ENCODE results near the gene SPRYD3. TPM values are rescaled to one million over a fixed set of nuclear protein-coding genes. Genes with fewer than 3 reads are reported as not detected.

The SPRYD3 gene
- total RNA-seq, 1 donor from 2014 or later, result 37.1 TPM

GRCh38 chr12:53071591-53072551 lies 7.3 kb downstream of the SPRYD3 start:
- peak; percentile 53 for TF ChIP-seq CTCF (IDR thresholded peaks at IDR 0.05)
- H3K36me3 Mint-ChIP-seq (ENCODE audit: low read depth), result peaks cover 36% of the 10 kb centered on the region
- H3K9me3 Mint-ChIP-seq (ENCODE audit: low read depth), result no peaks in the 10 kb centered on the region
- H3K4me3 Mint-ChIP-seq (ENCODE audit: unreplicated experiment), result no peak overlapping the region
- peak overlapping the region; percentile 33 for H3K27ac Mint-ChIP-seq (ENCODE audit: unreplicated experiment)
- H3K4me1 Mint-ChIP-seq (ENCODE audit: low read depth), result peaks cover 52% of the 10 kb centered on the region
- peak; percentile 48 for DNase-seq (ENCODE audit: low spot score)
- no peaks in the 10 kb centered on the region for H3K27me3 Mint-ChIP-seq (ENCODE audit: low read depth)

GRCh38 chr12:53070877-53071492 lies 8.2 kb downstream of the SPRYD3 start:
- peaks cover 60% of the 10 kb centered on the region for H3K4me1 Mint-ChIP-seq (ENCODE audit: low read depth)
- no peak for TF ChIP-seq CTCF (IDR thresholded peaks at IDR 0.05)
- H3K27me3 Mint-ChIP-seq (ENCODE audit: low read depth), result no peaks in the 10 kb centered on the region
- no peaks in the 10 kb centered on the region for H3K9me3 Mint-ChIP-seq (ENCODE audit: low read depth)
- H3K36me3 Mint-ChIP-seq (ENCODE audit: low read depth), result peaks cover 37% of the 10 kb centered on the region
- H3K27ac Mint-ChIP-seq (ENCODE audit: unreplicated experiment), result no peak overlapping the region
- DNase-seq (ENCODE audit: low spot score), result peak; percentile 54
- H3K4me3 Mint-ChIP-seq (ENCODE audit: unreplicated experiment), result no peak overlapping the region

- peaks cover 34% of the 10 kb centered on the region for H3K36me3 Mint-ChIP-seq (ENCODE audit: low read depth)
- TF ChIP-seq CTCF (IDR thresholded peaks at IDR 0.05), result no peak
- H3K27me3 Mint-ChIP-seq (ENCODE audit: low read depth), result no peaks in the 10 kb centered on the region
- H3K4me3 Mint-ChIP-seq (ENCODE audit: unreplicated experiment), result no peak overlapping the region
- H3K27ac Mint-ChIP-seq (ENCODE audit: unreplicated experiment), result peak overlapping the region; percentile 22
- H3K4me1 Mint-ChIP-seq (ENCODE audit: low read depth), result peaks cover 71% of the 10 kb centered on the region
- no peaks in the 10 kb centered on the region for H3K9me3 Mint-ChIP-seq (ENCODE audit: low read depth)
- DNase-seq (ENCODE audit: low spot score), result peak; percentile 47
These were observed 9.4 kb downstream of the SPRYD3 start for GRCh38 chr12:53069621-53070410.

GRCh38 chr12:53068811-53069585 lies 10.2 kb downstream of the SPRYD3 start:
- no peak overlapping the region for H3K4me3 Mint-ChIP-seq (ENCODE audit: unreplicated experiment)
- no peaks in the 10 kb centered on the region for H3K27me3 Mint-ChIP-seq (ENCODE audit: low read depth)
- DNase-seq (ENCODE audit: low spot score), result peak; percentile 84
- H3K9me3 Mint-ChIP-seq (ENCODE audit: low read depth), result no peaks in the 10 kb centered on the region
- no peak for TF ChIP-seq CTCF (IDR thresholded peaks at IDR 0.05)
- H3K36me3 Mint-ChIP-seq (ENCODE audit: low read depth), result peaks cover 26% of the 10 kb centered on the region
- peak overlapping the region; percentile 22 for H3K27ac Mint-ChIP-seq (ENCODE audit: unreplicated experiment)
- peaks cover 74% of the 10 kb centered on the region for H3K4me1 Mint-ChIP-seq (ENCODE audit: low read depth)

Data from chondrocyte (in vitro differentiated cells).